C4-2B (cell line): Measurements from ENCODE around the gene PRKCA.

ENCODE experiments used
- H3K27ac ChIP-seq: fragments of 450-650 bp; 2 replicates; pipeline ENCODE4 v1.5.1; 2017
- CTCF ChIP-seq: fragments of 450-650 bp; conservative IDR thresholded peaks from 2 replicates; pipeline ENCODE4 v1.5.1; 2017; ENCODE audit warnings: mild to moderate bottlenecking
- ZFX ChIP-seq: fragments of 450-650 bp; IDR thresholded peaks from 2 replicates; pipeline ENCODE4 v1.6.1; 2017

Gene PRKCA

GRCh38 chr17:66480243-66480642, 177.8 kb downstream of the PRKCA start:
- TF ChIP-seq CTCF = no peak
- TF ChIP-seq ZFX = no peak
- no peak overlapping the region for H3K27ac ChIP-seq

DNA sequence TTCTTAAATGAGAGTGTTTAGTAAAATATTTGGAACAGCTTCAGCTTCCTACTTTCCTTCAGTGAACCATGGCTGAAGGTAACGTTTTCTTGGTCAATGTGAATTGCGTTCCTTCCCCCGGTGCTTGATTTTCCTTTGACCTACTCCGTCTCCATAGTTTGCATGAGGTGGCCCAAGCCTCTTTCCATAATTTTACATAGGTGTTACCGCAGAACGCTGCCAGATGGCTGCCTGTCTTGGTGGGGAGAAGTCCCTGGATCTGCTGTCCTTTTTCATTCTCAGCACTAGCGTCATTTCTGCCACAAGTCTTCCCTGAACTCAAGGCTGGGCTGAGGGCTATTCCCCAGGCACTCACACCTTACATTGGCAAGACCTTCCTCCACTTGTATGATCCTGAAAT, 178.4 kb downstream of the PRKCA start:
- H3K27ac ChIP-seq = no peak overlapping the region
- TF ChIP-seq CTCF (no peak), ZFX (no peak)

DNA sequence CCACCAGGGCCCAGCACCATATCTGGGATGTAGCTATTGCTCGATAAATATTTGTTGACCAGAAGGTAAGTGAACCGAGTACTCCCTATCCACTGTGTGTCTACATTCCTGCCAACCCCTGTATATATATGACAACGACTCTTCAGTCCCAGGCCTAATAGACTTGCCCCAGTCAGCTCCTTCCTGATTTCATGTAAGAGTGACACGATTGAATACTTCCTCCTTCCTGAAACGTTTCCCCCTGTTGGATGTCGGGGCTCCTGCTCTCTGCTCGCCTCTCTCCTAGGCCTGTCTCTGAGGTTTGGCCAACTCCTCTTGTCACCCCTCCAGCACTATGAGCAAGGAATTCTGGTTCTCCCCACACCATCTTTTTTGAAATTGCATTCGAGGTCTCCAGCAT, 178.9 kb downstream of the PRKCA start:
- no peak overlapping the region for H3K27ac ChIP-seq

GRCh38 chr17:66483906-66484305, 181.5 kb downstream of the PRKCA start:
- TF ChIP-seq ZFX (no peak), CTCF (no peak)
- H3K27ac ChIP-seq = no peak overlapping the region

More for the DNA sequence above, 178.9 kb downstream of the PRKCA start:
- no peak for TF ChIP-seq CTCF
- TF ChIP-seq ZFX = no peak

GRCh38 chr17:66485309-66485947, 183.0 kb downstream of the PRKCA start:
- TF ChIP-seq CTCF = no peak
- TF ChIP-seq ZFX = no peak
- H3K27ac ChIP-seq = no peak overlapping the region

DNA sequence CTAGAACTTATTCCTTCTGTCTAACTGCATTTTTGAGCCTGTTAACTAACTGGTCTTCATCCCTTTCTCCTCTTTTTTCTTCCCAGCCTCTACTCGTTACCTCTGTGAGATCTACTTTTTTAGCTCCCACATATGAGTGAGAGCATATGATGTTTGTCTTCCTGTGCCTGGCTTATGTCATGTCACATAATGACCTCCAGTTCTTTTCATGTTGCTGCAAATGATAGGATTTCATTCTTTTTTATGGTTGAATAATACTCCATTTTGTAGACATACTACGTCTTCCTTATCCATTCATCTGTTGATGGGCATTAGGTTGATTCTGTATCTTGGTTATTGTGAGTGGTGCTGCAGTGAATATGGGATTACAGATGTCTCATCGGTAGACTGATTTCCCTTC, 184.7 kb downstream of the PRKCA start:
- TF ChIP-seq CTCF (no peak), ZFX (no peak)
- no peak overlapping the region for H3K27ac ChIP-seq

- TF ChIP-seq ZFX (no peak), CTCF (no peak)
- no peak overlapping the region for H3K27ac ChIP-seq
Measured at GRCh38 chr17:66487981-66488468, 185.6 kb downstream of the PRKCA start.
